HG03095 (cell line): ENCODE measurements around the gene PCSK9.

ENCODE experiments used
- ATAC-seq: cut with Tn5 transposase; IDR thresholded peaks from one replicate; pipeline ENCODE4 v1.9.1; 2021; ENCODE audit warnings: moderate library complexity; ENCODE audit not compliant: unreplicated experiment

Gene PCSK9

GRCh38 chr1:55057270-55057955, 18.1 kb downstream of the PCSK9 start:
- ATAC-seq = no peak

GRCh38 chr1:55057956-55058298, 18.6 kb downstream of the PCSK9 start:
- no peak for ATAC-seq

GRCh38 chr1:55059302-55060132, 20.2 kb downstream of the PCSK9 start:
- no peak for ATAC-seq

- no peak for ATAC-seq
These were observed 21.0 kb downstream of the PCSK9 start for GRCh38 chr1:55060133-55060999.

- ATAC-seq = no peak
These were observed 21.8 kb downstream of the PCSK9 start for GRCh38 chr1:55061000-55061705.

GRCh38 chr1:55061706-55062321, 22.5 kb downstream of the PCSK9 start:
- no peak for ATAC-seq

- ATAC-seq = no peak
These were observed 23.6 kb downstream of the PCSK9 start for GRCh38 chr1:55062801-55063576.

GRCh38 chr1:55063577-55063942, 24.2 kb downstream of the PCSK9 start:
- ATAC-seq = no peak

GRCh38 chr1:55064071-55064581, 24.8 kb downstream of the PCSK9 start:
- ATAC-seq = no peak

- ATAC-seq = no peak
These were observed 25.5 kb downstream of the PCSK9 start for GRCh38 chr1:55064861-55065263.

- no peak for ATAC-seq
These were observed 26.3 kb downstream of the PCSK9 start for GRCh38 chr1:55065648-55066047.

- no peak for ATAC-seq
These were observed 27.9 kb downstream of the PCSK9 start for GRCh38 chr1:55067022-55067778.

GRCh38 chr1:55067914-55068313, 28.6 kb downstream of the PCSK9 start:
- ATAC-seq = no peak

- ATAC-seq = no peak
These were observed 29.3 kb downstream of the PCSK9 start for GRCh38 chr1:55068638-55069037.

GRCh38 chr1:55069280-55069679, 29.9 kb downstream of the PCSK9 start:
- no peak for ATAC-seq

GRCh38 chr1:55070293-55071164, 31.2 kb downstream of the PCSK9 start:
- ATAC-seq = no peak

GRCh38 chr1:55071477-55071876, 32.1 kb downstream of the PCSK9 start:
- no peak for ATAC-seq
